ENCODE results near the gene PIGK.
"Not testable (repeated sequence)": the region's sequence is repeated elsewhere in the genome, so short reads cannot be mapped to it uniquely, and the experiment has no call there.

The PIGK gene

DNA sequence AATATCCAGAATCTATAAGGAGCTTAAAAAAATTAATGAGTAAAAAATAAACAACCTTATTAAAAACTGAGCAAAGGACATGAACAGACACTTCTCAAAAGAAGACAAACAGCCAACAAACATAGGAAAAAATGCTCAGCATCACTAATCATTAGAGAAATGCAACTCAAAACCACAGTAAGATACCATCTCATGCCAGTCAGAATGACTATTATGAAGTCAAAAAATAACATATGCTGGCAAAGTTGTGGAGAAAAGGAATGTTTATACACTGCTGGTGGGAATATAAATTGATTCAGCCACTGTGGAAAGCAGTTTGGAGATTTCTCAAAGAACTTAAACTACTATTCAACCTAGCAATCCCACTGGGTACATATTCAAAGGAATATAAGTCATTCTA lies 25.3 kb downstream of the PIGK start:
- DNase-seq (ENCODE audit: low read depth in 3 of 3) = no peak

DNA sequence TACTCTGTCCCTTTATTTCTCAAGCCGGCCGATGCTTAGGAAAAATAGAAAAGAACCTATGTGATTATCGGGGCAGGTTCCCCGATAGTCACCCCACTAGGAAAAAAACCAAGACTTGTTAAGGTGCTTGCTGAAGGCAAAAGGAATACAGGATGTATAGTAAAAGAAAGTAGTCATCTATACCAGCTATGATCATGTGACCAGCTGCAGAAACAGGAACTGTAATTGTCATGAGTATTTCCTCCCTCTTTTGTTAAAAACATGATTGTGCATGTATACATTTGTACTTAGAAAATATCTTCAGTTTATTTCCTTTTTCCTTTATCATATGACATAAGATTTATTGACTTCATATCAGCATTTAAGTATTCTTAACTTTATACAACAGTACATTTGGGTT lies 30.5 kb downstream of the PIGK start:
- DNase-seq (ENCODE audit: low read depth in 3 of 3) = no peak

DNA sequence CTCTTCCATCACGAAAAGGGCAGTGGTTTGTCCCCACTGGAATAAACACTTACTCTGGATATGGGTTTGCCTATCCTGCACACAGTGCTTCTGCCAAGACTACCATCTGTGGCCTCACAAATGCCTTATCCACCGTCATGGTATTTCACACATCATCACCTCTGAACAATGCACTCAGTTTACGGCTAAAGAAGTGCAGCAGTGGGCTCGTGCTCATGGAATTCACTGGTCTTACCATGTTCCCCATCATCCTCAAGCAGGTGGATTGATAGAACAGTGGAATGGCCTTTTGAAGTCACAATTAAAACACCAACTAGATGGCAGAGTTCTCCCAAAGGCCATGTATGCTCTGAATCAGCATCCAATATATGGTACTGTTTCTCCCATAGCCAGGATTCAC lies 32.3 kb downstream of the PIGK start:
- not testable (repeated sequence) for DNase-seq (ENCODE audit: low read depth in 3 of 3)

DNA sequence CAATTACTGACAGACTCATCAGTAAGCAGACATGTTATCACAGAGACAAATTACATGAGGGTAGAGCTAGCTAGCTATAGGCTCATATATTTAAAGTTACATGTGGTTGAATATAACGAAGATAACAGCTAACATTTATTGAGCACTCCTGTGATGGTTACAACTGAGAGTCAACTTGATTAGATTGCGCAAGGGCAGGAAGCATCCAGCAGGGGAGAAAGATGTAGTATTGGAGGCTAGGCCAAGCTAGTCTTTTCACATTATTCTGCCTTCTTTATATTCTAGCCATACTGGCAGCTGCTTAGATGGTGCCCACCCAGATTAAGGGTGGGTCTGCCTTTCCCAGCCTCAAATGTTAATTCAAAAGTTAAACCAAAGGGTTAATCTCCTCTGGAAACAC lies 37.1 kb downstream of the PIGK start:
- DNase-seq (ENCODE audit: low read depth in 3 of 3) = no peak

DNA sequence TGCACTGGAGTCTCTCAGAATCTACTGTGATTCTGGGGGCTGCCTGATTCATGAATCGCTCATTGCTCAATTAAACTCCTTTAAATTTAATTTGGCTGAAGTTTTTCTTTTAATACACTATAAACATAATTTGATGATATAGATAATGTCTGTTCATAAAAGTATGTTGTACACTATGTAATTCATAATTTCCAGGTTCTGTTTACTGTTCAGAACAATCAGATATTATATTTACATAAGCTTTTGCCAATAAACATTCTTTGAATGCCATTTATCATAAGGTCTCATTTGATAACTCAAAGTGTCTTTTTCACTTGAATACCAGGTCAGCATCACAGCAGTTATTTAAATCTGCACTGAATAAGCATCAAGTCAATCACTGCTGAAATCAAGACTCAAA lies 39.6 kb downstream of the PIGK start:
- DNase-seq (ENCODE audit: low read depth in 3 of 3) = no peak

DNA sequence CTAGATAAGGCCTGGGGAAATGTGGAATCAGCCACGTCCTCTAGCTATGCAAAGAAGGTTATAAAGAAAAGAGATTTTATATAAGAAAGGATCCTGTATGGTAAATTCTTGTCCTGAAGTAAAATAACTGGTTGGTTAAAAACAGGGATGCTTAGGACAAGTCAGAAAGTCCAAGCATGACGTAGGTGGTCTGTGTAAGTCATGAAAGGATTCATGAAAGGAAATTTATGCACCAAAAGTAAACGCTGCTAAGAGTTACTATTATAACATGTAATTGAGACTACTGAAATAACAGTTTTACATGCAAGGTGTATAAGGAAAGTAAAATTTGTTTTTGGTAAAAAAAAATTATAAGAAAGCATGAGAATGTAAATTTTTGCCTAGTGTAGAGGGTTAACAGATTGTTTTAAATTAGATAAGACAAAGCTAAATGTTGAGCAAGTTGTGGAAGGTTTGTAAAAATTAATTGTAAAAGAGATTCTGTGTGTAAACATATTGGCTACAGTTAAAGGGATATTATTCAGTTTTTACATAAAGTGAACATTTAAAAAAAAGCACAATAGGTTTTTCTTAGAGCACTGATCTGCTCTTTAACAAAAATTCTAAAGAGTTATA lies 43.9 kb downstream of the PIGK start:
- DNase-seq (ENCODE audit: low read depth in 3 of 3) = no peak

DNA sequence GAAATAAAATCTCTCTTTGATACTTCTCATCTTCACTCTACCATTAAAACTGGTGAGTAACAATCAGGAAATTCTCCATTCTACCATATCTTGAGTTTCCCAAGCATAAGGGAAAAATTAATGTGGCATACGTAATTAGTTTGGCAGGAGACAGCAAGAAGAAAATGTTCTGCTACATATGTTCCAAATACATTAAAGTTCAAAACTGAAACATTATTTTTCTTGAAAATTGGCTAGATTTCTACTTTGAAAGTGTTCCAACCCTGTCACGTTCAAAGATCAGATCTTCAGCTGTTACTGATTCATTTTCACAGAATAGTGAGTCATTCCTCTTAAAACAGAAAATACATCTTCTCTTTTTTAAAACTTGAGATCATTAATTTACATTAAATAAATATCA lies 48.5 kb downstream of the PIGK start:
- no peak for DNase-seq (ENCODE audit: low read depth in 3 of 3)

DNA sequence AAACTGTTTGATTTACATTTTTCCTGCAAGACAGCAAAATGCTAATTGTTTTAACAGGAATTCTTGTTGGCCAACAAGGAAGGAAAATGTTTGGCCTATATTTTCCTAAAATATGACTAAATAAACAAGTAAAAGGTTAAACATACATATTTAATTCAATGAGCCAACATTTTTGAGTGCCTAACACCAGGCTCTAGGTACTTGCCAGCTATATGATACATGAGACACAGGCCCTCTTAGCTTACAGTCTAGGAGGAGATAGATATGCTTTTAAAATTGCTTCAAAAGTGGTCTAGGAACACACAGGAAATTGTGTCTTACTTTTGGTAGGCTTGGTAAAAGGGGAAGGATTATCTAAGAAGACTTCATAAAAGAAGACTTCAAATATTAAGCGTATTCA lies 50.9 kb downstream of the PIGK start:
- DNase-seq (ENCODE audit: low read depth in 3 of 3) = no peak

DNA sequence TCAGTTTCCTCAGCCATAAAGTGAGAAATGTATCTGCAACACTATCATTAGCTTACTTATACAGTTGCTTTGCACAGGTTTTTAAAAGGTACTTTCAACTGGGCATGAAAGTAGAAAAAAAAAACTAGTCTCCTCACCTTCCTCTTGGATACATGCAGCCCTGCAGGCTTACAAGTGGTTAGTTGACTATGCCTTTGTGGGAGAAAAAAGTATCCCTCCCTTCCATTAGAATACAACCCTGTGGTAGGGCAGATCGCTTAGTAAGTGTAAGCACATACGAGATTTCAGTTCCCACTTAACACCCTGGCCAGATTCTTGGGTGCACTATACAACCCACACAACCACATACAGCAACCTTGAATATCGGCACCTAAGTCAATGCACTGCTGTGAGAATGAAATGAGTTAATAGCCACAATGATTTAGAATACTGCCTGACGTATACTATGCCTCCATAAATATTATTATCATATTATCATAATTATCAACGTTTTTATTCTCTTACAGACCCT lies 54.7 kb downstream of the PIGK start:
- DNase-seq (ENCODE audit: low read depth in 3 of 3) = no peak

DNA sequence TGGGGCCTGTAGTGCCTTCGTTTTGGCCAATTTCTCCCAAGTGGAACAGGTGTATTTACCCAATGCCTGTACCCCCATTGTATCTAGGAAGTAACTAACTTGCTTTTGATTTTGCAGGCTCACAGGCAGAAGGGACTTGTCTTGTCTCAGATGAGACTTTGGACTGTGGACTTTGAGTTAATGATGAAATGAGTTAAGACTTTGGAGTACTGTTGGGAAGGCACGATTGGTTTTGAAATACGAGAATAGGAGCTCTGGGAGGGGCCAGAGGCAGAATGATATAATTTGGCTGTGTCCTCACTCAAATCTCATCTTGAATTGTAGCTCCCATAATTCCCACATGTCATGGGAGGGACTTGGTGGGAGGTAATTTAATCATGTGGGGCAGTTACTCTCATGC lies 59.5 kb downstream of the PIGK start:
- not testable (repeated sequence) for DNase-seq (ENCODE audit: low read depth in 3 of 3)

DNA sequence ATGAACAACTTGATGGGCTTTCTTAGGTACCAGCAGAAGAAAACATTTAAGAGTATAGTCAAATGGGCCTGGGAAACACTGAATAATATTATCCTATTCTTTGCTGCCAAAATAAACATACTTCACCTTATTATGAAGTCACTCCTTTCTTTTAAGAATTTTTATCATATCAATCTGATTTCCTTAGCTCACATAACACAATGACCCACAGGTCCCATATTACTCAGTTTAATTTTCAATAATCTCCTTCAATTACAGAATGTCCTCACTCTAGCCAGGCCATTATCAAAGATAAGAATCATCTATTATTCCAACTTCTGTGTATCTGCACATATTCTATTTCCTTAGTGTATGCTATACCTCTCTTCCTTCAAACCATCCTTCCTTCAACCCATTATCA lies 63.0 kb downstream of the PIGK start:
- no peak for DNase-seq (ENCODE audit: low read depth in 3 of 3)

DNA sequence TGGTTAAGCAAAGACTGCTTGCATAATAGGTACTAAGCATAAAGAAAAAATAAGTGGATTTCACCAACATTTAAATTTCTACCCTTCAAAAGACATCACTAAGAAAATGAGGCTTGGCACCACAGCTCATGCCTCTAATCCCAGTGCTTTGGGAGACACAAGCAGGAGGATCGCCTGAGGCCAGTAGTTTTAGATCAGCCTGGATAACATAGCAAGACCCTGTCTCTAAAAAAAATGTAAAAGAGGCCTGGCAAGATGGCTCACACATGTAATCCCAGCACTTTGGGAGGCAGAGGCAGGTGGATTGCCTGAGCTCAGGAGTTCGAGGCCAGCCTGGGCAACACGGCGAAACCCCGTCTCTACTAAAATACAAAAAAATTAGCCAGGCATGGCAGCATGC lies 73.0 kb downstream of the PIGK start:
- DNase-seq (ENCODE audit: low read depth in 3 of 3) = no peak

DNA sequence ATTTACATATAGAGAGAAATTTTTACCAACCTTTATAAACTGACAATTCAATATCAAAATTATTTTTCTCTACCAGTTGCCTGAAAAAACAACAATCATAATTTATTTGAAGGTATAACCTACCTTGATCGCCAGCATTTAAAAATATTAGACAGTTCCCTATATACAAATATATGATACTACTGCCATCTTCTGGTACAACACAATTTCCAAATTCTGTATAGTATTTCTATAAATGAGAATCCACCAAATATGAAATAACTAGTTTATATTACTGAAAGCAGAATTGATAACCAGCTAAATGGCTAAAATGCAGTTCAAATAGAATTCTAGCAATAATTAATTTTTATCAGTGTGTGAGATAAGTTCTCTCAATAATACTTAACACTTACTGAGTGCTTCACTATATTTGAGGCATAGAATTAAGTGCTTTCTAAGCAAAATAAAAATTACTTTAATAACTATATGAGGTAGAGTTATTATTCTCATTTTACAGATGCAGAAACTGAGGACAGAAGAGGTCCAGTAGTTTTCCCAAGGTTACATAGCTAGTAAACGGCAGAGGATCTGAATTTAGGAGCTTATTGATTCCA lies 75.6 kb downstream of the PIGK start:
- DNase-seq (ENCODE audit: low read depth in 3 of 3) = no peak

DNA sequence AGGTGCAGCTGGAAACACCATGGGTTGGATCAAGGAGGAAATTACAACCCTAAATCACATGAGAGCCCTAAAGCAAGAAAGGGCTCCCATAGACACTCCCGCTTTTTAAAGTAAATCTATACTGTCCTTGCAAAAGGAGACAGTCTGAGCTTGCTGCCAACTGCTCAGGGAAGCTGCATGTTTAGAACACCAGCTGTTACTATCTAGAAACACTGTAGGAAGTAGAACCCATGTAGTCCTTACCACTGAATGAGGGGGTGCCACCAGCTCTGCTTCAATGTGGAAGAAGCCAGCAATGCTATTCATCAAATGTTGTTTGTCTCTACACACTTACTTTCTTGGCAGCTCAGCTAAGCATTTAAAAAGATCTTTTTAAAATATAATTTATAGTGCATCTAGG lies 79.8 kb downstream of the PIGK start:
- no peak for DNase-seq (ENCODE audit: low read depth in 3 of 3)

DNA sequence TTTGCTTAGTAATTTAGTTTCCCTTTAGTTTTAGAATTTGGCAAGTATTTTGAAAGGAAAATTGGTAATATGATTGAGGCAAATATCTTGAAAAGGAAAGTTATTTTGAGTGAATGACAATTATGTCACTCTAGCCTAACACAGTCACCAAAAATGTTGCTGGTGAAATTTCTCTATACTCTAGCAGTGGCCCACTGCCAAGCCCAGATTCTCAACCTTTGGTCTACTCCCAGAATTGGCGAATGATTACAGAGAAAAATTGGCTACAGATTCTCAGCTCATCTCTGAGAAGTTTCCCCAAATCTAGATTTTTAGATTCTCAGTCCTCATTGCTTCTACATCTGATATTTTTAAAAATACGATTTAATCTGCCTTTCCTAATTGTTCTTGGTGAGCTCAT lies 84.9 kb downstream of the PIGK start:
- no peak for DNase-seq (ENCODE audit: low read depth in 3 of 3)

DNA sequence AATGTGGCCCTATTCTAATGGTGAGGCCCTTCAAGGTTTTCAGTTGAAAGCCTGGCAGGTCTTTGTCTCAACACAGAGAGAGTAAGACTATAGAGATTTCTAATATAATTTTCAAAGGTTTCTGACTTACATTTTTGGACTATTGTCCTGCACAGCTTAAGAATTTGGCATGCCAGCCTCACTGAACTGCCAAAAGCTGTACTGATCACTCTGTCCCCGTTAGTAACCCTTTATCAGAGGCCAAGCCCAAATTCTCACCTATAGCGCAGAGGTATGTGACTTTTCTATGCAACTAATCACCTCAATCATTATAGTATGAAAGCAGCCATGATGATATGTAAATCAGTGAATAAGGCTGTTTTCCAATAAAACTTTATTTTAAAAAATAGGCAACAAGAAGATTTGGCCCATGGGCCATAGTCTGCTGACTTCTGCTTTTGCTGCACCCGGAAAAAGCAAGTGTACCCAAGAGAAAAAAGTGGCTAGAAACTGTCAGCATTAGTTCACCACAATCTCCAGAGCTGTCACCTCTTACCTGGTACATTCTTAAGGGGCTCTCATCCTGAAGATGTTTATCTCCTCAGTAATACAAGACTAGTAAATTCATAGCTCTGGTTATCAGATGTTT lies 85.4 kb downstream of the PIGK start:
- DNase-seq (ENCODE audit: low read depth in 3 of 3) = no peak

DNA sequence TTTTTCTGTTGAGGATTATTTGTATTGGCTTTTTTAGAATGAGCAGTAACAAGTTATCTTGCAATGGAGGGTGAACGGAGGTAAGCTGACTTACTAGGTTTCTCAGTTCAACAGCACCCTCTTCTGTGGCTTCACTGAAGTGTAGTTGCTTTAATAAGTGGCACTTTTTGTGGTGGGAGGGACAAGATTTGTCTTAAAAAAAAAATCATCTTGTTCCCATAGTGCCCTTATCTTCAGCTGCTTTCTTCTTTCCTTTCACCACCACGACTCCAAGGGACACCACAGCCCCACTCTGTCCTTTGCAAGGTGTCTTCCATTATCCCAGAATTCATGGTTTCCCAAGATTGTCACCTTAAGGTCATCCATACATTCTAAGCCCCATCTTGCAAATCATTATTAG lies 92.9 kb downstream of the PIGK start:
- DNase-seq (ENCODE audit: low read depth in 3 of 3) = no peak

DNA sequence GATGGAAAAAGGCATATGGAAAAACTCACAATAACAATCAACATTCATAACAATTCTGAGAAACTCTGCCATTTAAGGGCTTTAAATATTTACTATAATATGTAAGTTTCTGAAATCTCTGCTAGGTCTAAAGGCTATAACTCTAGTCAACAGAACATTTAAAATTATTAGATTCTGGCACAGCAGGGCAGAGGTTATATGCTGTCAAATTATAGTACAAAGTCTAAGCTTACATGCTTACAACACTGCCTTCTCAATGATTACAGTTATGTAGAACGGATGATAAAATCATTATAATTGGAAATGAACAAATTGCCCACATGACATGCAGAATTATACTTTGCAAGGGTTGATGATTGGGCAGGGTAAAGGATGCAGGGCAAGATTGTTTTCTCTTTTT lies 97.7 kb downstream of the PIGK start:
- no peak for DNase-seq (ENCODE audit: low read depth in 3 of 3)

DNA sequence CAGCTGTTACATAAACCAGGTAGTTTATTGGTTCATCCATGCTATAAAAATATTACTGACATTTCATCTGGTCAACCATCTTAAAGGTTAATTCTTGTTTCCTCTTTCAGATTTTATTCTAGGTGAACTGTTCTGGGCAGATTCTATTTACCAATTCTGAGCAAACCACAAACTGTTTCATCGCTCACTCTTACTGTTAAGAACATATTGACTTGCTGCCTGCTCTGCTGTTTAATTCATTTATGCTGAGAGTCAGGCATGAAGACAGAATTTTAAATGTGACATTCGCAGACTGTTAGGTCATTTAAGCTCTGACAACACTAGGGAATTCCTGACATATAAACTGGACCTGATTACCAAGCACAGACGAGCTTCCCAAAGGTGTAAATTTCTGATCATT lies 98.3 kb downstream of the PIGK start:
- DNase-seq (ENCODE audit: low read depth in 3 of 3) = no peak

DNA sequence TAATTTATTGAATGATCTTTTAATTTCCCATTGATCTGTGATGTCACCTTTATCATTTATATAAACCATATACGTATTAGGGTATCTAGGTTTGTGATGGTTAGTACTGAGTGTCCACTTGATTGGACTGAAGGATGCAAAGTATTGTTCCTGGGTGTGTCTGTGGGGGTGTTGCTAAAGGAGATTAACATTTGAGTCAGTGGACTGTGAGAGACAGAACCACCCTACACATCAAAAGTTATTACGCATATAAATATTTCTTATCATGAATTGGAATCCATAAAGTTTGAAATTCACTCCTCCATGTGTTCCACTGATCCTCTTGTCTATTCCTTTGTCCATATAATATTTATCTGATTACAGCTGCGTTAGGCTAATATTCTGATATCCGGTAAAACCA lies 100.5 kb downstream of the PIGK start:
- DNase-seq (ENCODE audit: low read depth in 3 of 3) = no peak

DNA sequence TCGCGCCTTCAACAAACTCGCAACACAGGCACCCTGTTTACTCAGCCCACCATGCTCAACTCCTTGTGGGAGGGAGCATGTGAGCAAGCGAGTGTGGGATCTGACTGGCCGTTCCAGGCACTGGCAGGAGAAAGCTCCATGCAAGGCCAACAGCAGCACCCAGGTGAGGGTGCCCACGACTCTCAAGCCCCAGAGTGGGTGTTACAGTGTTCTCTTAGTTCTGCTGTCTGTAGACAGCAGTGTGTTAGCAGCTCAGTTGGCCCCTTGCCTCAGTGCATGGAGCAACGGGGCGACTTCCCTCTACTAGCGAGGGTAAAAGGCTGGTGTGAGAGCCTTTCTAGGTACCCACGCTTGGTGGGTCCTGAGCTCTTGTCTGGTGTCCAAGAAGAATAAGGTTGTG lies 114.6 kb downstream of the PIGK start:
- no peak for DNase-seq (ENCODE audit: low read depth in 3 of 3)

DNA sequence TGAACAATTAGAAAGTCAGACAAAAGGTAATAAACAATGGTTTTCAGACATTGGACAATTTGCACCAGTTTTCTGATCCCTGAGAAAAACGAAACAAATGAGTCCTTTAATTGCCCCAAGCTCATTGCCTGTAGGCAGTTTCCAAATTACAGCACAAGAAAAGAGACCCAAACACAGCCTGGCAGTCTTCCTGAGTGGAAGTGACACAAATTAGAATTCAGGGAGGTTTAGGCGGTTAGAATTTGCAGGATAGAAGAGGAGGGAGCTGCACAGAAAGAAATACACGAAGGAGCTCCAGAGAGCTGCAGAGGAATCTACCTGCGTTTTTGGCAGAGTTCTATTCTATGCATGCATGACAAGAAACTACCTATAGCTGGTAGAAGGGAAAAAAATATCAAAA lies 115.7 kb downstream of the PIGK start:
- DNase-seq (ENCODE audit: low read depth in 3 of 3) = no peak

DNA sequence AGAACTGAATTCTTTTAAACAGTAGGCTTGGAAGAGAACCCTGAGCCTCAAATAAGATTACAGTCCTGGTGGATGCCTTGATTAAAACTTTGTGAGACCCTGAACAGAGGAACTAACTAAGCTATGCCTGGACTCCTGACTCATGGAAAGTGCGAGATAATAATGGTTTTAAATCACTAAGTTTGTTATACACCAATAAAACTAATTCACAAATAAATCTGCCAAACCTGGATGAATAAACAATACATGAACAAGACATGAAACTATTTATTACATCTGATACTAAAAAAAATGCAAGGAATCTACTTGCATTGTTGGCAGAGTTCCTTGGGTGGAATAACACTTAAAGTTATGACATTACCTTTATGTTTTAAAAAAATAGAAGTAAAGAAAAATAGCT lies 118.4 kb downstream of the PIGK start:
- no peak for DNase-seq (ENCODE audit: low read depth in 3 of 3)
